ENCODE results near the gene STK11.

The STK11 gene

GRCh38 chr19:1259876-1260748 lies 54.5 kb downstream of the STK11 start:
- no peak for DNase-seq (ENCODE audit: extremely low read depth in 1 of 2, low read depth in 1 of 2)

- DNase-seq (ENCODE audit: extremely low read depth in 1 of 2, low read depth in 1 of 2) = peak; percentile 89 to 98
These were observed 55.4 kb downstream of the STK11 start for GRCh38 chr19:1260749-1261537.

GRCh38 chr19:1261538-1261797 lies 55.9 kb downstream of the STK11 start:
- no peak for DNase-seq (ENCODE audit: extremely low read depth in 1 of 2, low read depth in 1 of 2)

- no peak for DNase-seq (ENCODE audit: extremely low read depth in 1 of 2, low read depth in 1 of 2)
These were observed 56.4 kb downstream of the STK11 start for GRCh38 chr19:1261798-1262622.

GRCh38 chr19:1262623-1263123 lies 57.1 kb downstream of the STK11 start:
- no peak for DNase-seq (ENCODE audit: extremely low read depth in 1 of 2, low read depth in 1 of 2)

GRCh38 chr19:1263188-1263587 lies 57.6 kb downstream of the STK11 start:
- no peak for DNase-seq (ENCODE audit: extremely low read depth in 1 of 2, low read depth in 1 of 2)

- DNase-seq (ENCODE audit: extremely low read depth in 1 of 2, low read depth in 1 of 2) = no peak
These were observed 59.4 kb downstream of the STK11 start for GRCh38 chr19:1264801-1265614.

- DNase-seq (ENCODE audit: extremely low read depth in 1 of 2, low read depth in 1 of 2) = no peak
These were observed 60.1 kb downstream of the STK11 start for GRCh38 chr19:1265615-1266128.

- DNase-seq (ENCODE audit: extremely low read depth in 1 of 2, low read depth in 1 of 2) = peak in 1 of 2 donors; percentile 78
These were observed 60.7 kb downstream of the STK11 start for GRCh38 chr19:1266129-1266915.

- DNase-seq (ENCODE audit: extremely low read depth in 1 of 2, low read depth in 1 of 2) = peak in 1 of 2 donors; percentile 63
These were observed 61.4 kb downstream of the STK11 start for GRCh38 chr19:1266916-1267476.

- no peak for DNase-seq (ENCODE audit: extremely low read depth in 1 of 2, low read depth in 1 of 2)
These were observed 62.1 kb downstream of the STK11 start for GRCh38 chr19:1267477-1268225.

GRCh38 chr19:1268226-1269064 lies 62.9 kb downstream of the STK11 start:
- no peak for DNase-seq (ENCODE audit: extremely low read depth in 1 of 2, low read depth in 1 of 2)

- peak; percentile 98 to 99 for DNase-seq (ENCODE audit: extremely low read depth in 1 of 2, low read depth in 1 of 2)
These were observed 63.5 kb downstream of the STK11 start, which contains the start of gene CIRBP for GRCh38 chr19:1269065-1269477. Gene CIRBP, plus strand, starts transcription at chr19:1269332. Its CDS starts 1,602 bp downstream, at chr19:1270934.

- peak in 1 of 2 donors; percentile 80 for DNase-seq (ENCODE audit: extremely low read depth in 1 of 2, low read depth in 1 of 2)
These were observed 64.1 kb downstream of the STK11 start for GRCh38 chr19:1269478-1270212.

GRCh38 chr19:1270213-1270853 lies 64.8 kb downstream of the STK11 start:
- no peak for DNase-seq (ENCODE audit: extremely low read depth in 1 of 2, low read depth in 1 of 2)
